ENCODE results near the gene HOXD13. TPM values are rescaled to one million over a fixed set of nuclear protein-coding genes. Genes with fewer than 3 reads are reported as not detected.
A peak's percentile ranks its signal among the peaks of the same experiment; 100 is the strongest.

Gene HOXD13
- polyA plus RNA-seq, 1 donor from 2014 or later, result not detected

- Histone ChIP-seq H3K27ac (ENCODE audit: low read length) (no peak overlapping the region), H3K9me3 (ENCODE audit: low read length) (peaks cover 4% of the 10 kb centered on the region), H3K27me3 (ENCODE audit: insufficient read depth, low read depth, low read length) (peaks cover 98% of the 10 kb centered on the region), H3K4me3 (ENCODE audit: low read length) (peak overlapping the region; percentile 62), H3K79me2 (replicated peaks; ENCODE audit: insufficient read depth, low read length) (no peaks in the 10 kb centered on the region), H3F3A (ENCODE audit: insufficient read depth, low read length, poor library complexity, severe bottlenecking) (no peaks in the 10 kb centered on the region), H3K4me2 (ENCODE audit: low read length) (no peak overlapping the region), H4K20me1 (ENCODE audit: insufficient read depth) (no peaks in the 10 kb centered on the region), H3K9me2 (ENCODE audit: insufficient read depth, low read length) (no peaks in the 10 kb centered on the region), H2AFZ (ENCODE audit: low read depth, low read length) (no peak overlapping the region), H3K9ac (ENCODE audit: low read length) (no peak overlapping the region), H3K36me3 (ENCODE audit: insufficient read depth, low read length) (no peaks in the 10 kb centered on the region)
- TF ChIP-seq RAD21 (conservative IDR thresholded peaks at IDR 0.05), result peak; percentile 44
- TF ChIP-seq SMC3 (conservative IDR thresholded peaks at IDR 0.05; ENCODE audit: poor library complexity), result peak; percentile 70
- TF ChIP-seq EZH2 (IDR thresholded peaks at IDR 0.05; ENCODE audit: borderline replicate concordance, insufficient read depth, low read length, poor library complexity, severe bottlenecking), result no peak
- TF ChIP-seq CTCF (IDR thresholded peaks at IDR 0.05; ENCODE audit: poor library complexity, severe bottlenecking), result peak; percentile 66
These were observed 12.5 kb upstream of the HOXD13 start for GRCh38 chr2:176079831-176080539.

GRCh38 chr2:176080540-176081375 is 11.8 kb upstream of the HOXD13 start:
- H3K4me3 ChIP-seq (ENCODE audit: low read length), result peak overlapping the region; percentile 62
- no peak overlapping the region for H2AFZ ChIP-seq (ENCODE audit: low read depth, low read length)
- no peak overlapping the region for H3K9ac ChIP-seq (ENCODE audit: low read length)
- no peaks in the 10 kb centered on the region for H3K36me3 ChIP-seq (ENCODE audit: insufficient read depth, low read length)
- H3K9me2 ChIP-seq (ENCODE audit: insufficient read depth, low read length), result no peaks in the 10 kb centered on the region
- no peak overlapping the region for H3K4me2 ChIP-seq (ENCODE audit: low read length)
- H3K27ac ChIP-seq (ENCODE audit: low read length), result no peak overlapping the region
- no peaks in the 10 kb centered on the region for H3F3A ChIP-seq (ENCODE audit: insufficient read depth, low read length, poor library complexity, severe bottlenecking)
- no peak for TF ChIP-seq POLR2AphosphoS5 (IDR thresholded peaks at IDR 0.05)
- no peak for TF ChIP-seq CTCF (IDR thresholded peaks at IDR 0.05; ENCODE audit: poor library complexity, severe bottlenecking)
- no peak for TF ChIP-seq TAF1 (IDR thresholded peaks at IDR 0.05; ENCODE audit: low read depth)
- TF ChIP-seq MXI1 (conservative IDR thresholded peaks at IDR 0.05; ENCODE audit: poor library complexity, severe bottlenecking), result peak; percentile 73
- no peak for TF ChIP-seq EP300 (conservative IDR thresholded peaks at IDR 0.05; ENCODE audit: poor library complexity, severe bottlenecking)
- TF ChIP-seq SMC3 (conservative IDR thresholded peaks at IDR 0.05; ENCODE audit: poor library complexity), result no peak
- no peak for TF ChIP-seq REST (IDR thresholded peaks at IDR 0.05; ENCODE audit: borderline replicate concordance)
- peak; percentile 72 for TF ChIP-seq EZH2 (IDR thresholded peaks at IDR 0.05; ENCODE audit: borderline replicate concordance, insufficient read depth, low read length, poor library complexity, severe bottlenecking)
- no peak for TF ChIP-seq RAD21 (conservative IDR thresholded peaks at IDR 0.05)
- H4K20me1 ChIP-seq (ENCODE audit: insufficient read depth), result no peaks in the 10 kb centered on the region
- peaks cover 4% of the 10 kb centered on the region for H3K9me3 ChIP-seq (ENCODE audit: low read length)
- peaks cover 98% of the 10 kb centered on the region for H3K27me3 ChIP-seq (ENCODE audit: insufficient read depth, low read depth, low read length)
- no peaks in the 10 kb centered on the region for H3K79me2 ChIP-seq (replicated peaks; ENCODE audit: insufficient read depth, low read length)
